Fibroblast of mammary gland (primary cell): Measurements from ENCODE around the gene TIMP3.

Experiments
- DNase-seq: peaks from one replicate; pipeline ENCODE4 v3.0.0-alpha.2; 2010; ENCODE audit warnings: low read depth
- H3K4me3 ChIP-seq: 2 replicates; pipeline ENCODE4 v1.5.1; 2011; ENCODE audit warnings: low read depth, mild to moderate bottlenecking, low read length, moderate library complexity; ENCODE audit not compliant: control insufficient read depth
- TF ChIP-seq, protein P1 (sequence below): conservative IDR thresholded peaks from 2 replicates; pipeline ENCODE4 v1.5.1; 2011; ENCODE audit warnings: low read depth, low read length, inconsistent platforms; ENCODE audit not compliant: control insufficient read depth, insufficient read depth

TIMP3 gene

DNA sequence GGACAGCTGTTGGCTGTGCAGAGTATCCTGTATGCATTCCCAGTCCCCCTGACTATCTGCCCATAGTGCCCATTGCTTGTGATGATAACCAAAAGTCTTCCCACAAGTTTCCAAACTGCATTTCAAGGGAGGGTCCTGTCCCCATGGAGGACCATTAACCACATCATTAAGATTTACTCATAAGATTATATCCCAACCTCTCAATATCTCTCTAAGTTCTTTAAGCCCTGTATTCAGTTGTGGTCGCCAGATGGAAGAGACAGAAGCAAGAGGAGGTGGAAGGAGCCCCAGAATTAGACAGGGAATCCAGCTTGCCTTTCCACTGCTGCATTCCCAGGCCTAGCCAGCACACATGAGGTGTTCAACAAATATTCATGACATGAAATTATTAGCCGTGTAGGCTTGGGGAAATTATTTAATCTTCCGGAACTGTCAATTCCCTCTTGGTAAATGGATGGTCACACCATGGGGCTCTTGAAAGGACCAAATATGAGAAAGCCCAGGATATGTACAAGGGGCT, 42.6 kb upstream of the TIMP3 start:
- TF ChIP-seq, protein P1, sequence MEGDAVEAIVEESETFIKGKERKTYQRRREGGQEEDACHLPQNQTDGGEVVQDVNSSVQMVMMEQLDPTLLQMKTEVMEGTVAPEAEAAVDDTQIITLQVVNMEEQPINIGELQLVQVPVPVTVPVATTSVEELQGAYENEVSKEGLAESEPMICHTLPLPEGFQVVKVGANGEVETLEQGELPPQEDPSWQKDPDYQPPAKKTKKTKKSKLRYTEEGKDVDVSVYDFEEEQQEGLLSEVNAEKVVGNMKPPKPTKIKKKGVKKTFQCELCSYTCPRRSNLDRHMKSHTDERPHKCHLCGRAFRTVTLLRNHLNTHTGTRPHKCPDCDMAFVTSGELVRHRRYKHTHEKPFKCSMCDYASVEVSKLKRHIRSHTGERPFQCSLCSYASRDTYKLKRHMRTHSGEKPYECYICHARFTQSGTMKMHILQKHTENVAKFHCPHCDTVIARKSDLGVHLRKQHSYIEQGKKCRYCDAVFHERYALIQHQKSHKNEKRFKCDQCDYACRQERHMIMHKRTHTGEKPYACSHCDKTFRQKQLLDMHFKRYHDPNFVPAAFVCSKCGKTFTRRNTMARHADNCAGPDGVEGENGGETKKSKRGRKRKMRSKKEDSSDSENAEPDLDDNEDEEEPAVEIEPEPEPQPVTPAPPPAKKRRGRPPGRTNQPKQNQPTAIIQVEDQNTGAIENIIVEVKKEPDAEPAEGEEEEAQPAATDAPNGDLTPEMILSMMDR = no peak
- DNase-seq = no peak
- H3K4me3 ChIP-seq = no peak overlapping the region

DNA sequence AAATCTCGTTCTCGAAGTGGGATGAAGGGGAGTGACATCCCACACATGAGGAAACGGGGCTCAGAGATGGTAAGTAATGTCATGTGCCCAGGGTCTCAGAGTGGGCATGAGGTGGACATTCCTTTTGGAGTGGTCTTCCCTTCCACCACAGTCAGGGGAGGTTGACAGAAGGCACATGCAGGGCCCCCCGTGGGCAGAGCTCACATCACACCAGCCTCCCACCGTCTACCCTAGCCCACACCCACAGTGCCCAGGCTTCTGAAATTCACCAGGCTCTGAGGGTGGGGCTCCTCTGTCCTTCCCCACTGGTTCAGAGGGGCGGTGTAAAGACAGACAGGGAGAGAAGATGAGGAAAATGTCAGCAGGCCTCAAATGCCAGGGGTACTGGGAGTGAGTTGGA, 41.1 kb upstream of the TIMP3 start:
- TF ChIP-seq, protein P1 = no peak
- no peak for DNase-seq
- no peak overlapping the region for H3K4me3 ChIP-seq

DNA sequence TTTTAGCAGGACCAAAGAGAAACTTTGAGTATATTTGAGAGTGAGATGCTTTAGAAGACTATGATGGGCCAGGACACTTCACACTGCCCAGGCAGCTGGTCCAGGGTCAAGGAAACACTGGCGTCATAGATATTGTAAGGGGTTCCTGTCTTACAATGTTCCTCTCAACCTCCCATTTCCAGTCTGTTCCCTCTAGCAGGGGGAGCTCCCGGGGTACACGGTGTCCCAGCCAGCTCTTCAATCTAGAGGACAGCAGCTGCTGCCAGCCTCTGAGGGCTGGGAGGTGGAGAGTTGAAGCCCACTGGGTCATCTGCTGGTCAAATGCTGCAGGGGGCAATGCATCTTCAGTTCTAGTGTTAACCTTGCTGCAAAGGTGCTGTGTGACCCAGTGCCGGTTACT, 40.7 kb upstream of the TIMP3 start:
- DNase-seq = no peak
- TF ChIP-seq, protein P1 = no peak
- H3K4me3 ChIP-seq = no peak overlapping the region

DNA sequence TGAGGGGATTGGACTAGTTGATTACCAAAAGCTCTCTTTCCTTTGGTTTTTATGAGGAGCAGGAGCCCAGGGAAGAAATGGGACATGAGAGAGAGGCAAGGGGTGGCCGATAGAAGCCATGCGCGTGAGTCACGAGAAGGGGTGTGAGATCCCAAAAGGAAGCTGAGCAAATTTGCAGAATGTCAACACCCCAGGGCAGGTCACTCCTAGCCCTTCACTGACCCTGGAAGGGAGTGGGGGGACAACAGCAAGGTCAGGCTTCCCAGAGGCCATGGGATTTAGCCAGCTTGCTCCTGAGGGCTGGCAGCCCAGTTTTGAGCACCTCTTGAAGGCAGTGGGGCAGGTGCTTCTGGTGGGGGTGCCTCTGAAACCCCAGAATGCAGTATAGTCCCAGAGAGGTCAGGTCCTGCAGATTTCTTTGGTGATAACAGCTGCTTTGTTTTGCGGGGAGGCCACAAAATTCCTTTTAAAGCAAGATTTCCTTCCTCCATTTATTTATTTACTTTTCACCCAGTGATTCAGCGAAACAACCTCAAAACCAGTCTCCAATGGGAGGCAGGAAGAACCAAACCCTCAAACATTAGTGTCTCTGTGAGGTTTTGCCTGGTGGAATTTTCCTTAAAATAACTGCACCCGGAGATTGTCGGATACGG, 40.1 kb upstream of the TIMP3 start:
- TF ChIP-seq, protein P1 = no peak
- no peak overlapping the region for H3K4me3 ChIP-seq
- no peak for DNase-seq

DNA sequence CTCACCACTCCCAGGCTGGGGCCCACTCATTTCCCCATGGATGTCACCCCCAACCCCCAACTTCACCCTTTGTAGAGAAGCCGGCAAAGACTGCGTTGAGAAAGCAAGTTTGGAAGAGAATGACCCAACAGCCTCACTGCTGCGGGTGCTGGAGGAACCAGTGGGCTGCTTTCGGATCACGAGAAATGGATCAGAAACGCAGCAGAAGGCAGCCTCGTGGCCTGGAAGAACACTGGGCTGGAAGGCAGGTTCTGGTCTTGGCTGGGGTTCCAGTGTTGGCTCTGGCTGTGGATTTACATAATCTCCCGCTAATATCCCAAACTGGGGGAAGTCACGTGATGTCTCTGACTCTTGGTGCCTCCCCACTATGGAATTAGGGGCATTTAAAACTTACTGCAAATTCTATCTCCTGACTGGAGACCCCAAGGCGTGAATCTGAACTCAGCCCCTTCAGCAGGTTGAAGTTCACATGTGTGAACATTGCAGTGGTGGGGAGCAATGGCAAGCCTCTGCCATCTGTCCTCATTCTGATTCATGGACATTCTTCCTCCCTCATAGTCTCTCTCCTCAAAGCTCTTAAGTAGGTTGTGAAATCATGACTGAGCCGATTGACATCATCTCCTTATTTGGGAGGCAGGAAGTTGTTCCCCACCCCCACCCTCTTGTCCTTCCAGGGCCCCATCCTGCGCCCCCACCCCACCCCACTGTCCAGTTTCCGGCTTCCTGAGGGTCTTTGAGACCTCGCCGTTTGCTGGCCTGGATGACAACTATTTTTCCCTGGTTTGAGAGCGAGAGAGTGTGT, 37.0 kb upstream of the TIMP3 start:
- TF ChIP-seq, protein P1 = no peak
- peak; percentile 96 for DNase-seq
- no peak overlapping the region for H3K4me3 ChIP-seq

DNA sequence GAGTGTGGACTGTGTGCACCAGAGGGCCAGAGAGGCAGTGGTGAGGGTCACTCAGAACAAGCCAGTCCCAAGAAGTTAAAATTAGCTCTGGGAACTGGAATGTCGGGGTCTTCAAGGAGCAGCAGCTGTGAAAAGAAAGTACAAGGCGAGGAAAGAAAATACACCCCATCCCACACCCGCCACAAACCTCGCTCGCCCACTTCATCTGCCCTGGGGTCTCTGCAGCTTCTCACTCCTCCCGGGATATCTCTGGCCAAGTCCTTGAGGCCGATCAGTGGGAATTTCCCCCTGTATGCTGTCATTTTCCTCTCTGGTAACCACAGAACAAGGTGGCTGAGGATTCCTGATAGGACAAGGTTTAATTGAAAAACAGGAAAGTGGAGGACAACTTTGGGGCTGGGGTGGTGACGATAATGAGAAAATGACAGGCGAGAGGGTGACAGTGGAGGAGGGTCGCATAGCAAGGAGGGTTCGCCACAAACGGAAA, 36.3 kb upstream of the TIMP3 start:
- TF ChIP-seq, protein P1 = no peak
- no peak overlapping the region for H3K4me3 ChIP-seq
- no peak for DNase-seq
